HepG2 (cell line): Measurements from ENCODE around the gene SPPL3. TPM values are rescaled to one million over a fixed set of nuclear protein-coding genes. Genes with fewer than 3 reads are reported as not detected.

Source experiments
- ATF1 ChIP-seq: IDR thresholded peaks from 2 replicates; pipeline ENCODE4 v1.6.1; 2016; ENCODE audit warnings: mild to moderate bottlenecking, control low read depth
- LCORL ChIP-seq, 2 experiments: fragments of 450-650 bp in 1 of 2; sonication (generic) in 1 of 2; formaldehyde crosslinking in 1 of 2; IDR thresholded peaks; 2 replicates each; pipeline versions ENCODE4 v1.5.0 to v1.6.1; 2017 to 2020; ENCODE audit warnings: antibody characterized with exemption in 1 of 2, missing genetic modification reagents in 1 of 2
- MTF2 ChIP-seq: sonication (generic); formaldehyde crosslinking; IDR thresholded peaks from 2 replicates; pipeline ENCODE4 v1.5.0; 2020; ENCODE audit warnings: missing genetic modification reagents, borderline replicate concordance
- NR2F6 ChIP-seq, 2 experiments: IDR thresholded peaks; 2 replicates each; pipeline ENCODE4 v1.6.1; 2016; ENCODE audit warnings: antibody characterized with exemption in 1 of 2, mild to moderate bottlenecking in 1 of 2
- PITX1 ChIP-seq: sonication (generic); formaldehyde crosslinking; IDR thresholded peaks from 2 replicates; pipeline ENCODE4 v1.5.1; 2020; ENCODE audit warnings: mild to moderate bottlenecking, missing genetic modification reagents
- SMC3 ChIP-seq: IDR thresholded peaks from 2 replicates; pipeline ENCODE4 v1.6.1; 2011; ENCODE audit warnings: low read length, improper control_type of control experiment
- STAG1 ChIP-seq: sonication (generic); formaldehyde crosslinking; IDR thresholded peaks from 2 replicates; pipeline ENCODE4 v1.4.0; 2020; ENCODE audit warnings: missing genetic modification reagents
- ZNF629 ChIP-seq: sonication (generic); formaldehyde crosslinking; conservative IDR thresholded peaks from 2 replicates; pipeline ENCODE4 v1.5.0; 2020; ENCODE audit warnings: missing genetic modification reagents
- polyA plus RNA-seq, 8 experiments: library from polyadenylated mRNA; depleted of rRNA in 3 of 8; stranded (reverse) in 7 of 8; unstranded in 1 of 8; fragments of >200 nt; fragmentation: Illumina TruSeq in 4 of 8; extraction: Trizol in 4 of 8; gene quantifications; 2 replicates each; pipeline versions ENCODE4 v1.2.1 to v1.2.3, GENCODE V29; 2011 to 2016; ENCODE audit warnings: low read depth in 4 of 8, missing spikeins in 1 of 8, mixed read lengths in 1 of 8; ENCODE audit not compliant: insufficient read depth in 1 of 8
- total RNA-seq, 5 experiments: library from RNA; depleted of rRNA; stranded (reverse); fragments of >200 nt; fragmentation: Illumina TruSeq; extraction: Trizol; gene quantifications; 2 replicates each; pipeline ENCODE4 v1.2.3, GENCODE V29; 2016; ENCODE audit warnings: low read depth in 1 of 5
- TF ChIP-seq, protein P1 (sequence below), 2 experiments: fragments of 450-650 bp in 1 of 2; sonication (generic) in 1 of 2; formaldehyde crosslinking; IDR thresholded peaks; 2 replicates each; pipeline versions ENCODE4 v1.5.0 to v1.8.0; 2020 to 2022; ENCODE audit warnings: mild to moderate bottlenecking in 1 of 2, missing genetic modification reagents in 1 of 2
- TF ChIP-seq, protein P2 (sequence below): sonication (generic); formaldehyde crosslinking; IDR thresholded peaks from 2 replicates; pipeline ENCODE4 v1.4.0; 2020; ENCODE audit warnings: low read depth, missing genetic modification reagents
- TF ChIP-seq, protein P3 (sequence below): sonication (generic); formaldehyde crosslinking; IDR thresholded peaks from 2 replicates; pipeline ENCODE4 v1.8.0; 2022; ENCODE audit warnings: missing genetic modification reagents, mild to moderate bottlenecking, borderline replicate concordance
- TF ChIP-seq, protein P4 (sequence below): sonication (generic); formaldehyde crosslinking; IDR thresholded peaks from 2 replicates; pipeline ENCODE4 v1.5.0; 2020; ENCODE audit warnings: mild to moderate bottlenecking, missing genetic modification reagents, moderate library complexity

SPPL3 gene
- total and polyA plus RNA-seq, 2 of the 13 experiments (the other 11 are each of a cell fraction or from before 2014, with no cell fraction given) = 8.9 to 9.1 TPM

DNA sequence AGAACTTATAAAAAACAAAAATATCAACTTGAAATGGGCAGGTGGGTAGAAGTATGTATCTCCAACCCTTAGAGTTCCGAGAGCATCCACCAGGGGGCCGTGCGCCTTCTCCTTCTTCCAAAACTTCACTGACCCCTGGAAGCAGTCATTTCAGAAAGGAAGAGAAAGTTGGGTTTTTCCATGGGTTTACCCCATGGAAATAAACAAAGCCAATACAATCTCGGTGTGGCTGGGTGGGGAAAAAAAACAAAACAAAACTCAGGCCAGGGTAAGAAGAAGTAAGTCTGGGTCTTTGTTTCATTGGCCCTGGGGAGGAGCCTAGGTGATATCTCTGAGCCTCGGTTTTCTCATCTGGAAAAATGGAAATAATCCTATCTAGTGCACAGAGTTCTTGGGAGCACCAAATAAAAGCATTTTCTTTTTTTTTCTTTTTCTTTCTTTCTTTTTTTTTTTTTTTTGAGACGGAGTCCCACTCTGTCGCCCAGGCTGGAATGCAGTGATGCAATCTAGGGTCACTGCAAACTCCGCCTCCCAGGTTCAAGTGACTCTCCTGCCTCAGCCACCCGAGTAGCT lies 40.6 kb upstream of the SPPL3 start (continued):
- TF ChIP-seq, protein P1, sequence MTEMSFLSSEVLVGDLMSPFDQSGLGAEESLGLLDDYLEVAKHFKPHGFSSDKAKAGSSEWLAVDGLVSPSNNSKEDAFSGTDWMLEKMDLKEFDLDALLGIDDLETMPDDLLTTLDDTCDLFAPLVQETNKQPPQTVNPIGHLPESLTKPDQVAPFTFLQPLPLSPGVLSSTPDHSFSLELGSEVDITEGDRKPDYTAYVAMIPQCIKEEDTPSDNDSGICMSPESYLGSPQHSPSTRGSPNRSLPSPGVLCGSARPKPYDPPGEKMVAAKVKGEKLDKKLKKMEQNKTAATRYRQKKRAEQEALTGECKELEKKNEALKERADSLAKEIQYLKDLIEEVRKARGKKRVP (CRISPR knock-in tag; IDR thresholded peaks at IDR 0.05) = peak in 1 of 2 experiments; percentile 80; a peak in 2 of 4 replicates
- TF ChIP-seq, protein P2, sequence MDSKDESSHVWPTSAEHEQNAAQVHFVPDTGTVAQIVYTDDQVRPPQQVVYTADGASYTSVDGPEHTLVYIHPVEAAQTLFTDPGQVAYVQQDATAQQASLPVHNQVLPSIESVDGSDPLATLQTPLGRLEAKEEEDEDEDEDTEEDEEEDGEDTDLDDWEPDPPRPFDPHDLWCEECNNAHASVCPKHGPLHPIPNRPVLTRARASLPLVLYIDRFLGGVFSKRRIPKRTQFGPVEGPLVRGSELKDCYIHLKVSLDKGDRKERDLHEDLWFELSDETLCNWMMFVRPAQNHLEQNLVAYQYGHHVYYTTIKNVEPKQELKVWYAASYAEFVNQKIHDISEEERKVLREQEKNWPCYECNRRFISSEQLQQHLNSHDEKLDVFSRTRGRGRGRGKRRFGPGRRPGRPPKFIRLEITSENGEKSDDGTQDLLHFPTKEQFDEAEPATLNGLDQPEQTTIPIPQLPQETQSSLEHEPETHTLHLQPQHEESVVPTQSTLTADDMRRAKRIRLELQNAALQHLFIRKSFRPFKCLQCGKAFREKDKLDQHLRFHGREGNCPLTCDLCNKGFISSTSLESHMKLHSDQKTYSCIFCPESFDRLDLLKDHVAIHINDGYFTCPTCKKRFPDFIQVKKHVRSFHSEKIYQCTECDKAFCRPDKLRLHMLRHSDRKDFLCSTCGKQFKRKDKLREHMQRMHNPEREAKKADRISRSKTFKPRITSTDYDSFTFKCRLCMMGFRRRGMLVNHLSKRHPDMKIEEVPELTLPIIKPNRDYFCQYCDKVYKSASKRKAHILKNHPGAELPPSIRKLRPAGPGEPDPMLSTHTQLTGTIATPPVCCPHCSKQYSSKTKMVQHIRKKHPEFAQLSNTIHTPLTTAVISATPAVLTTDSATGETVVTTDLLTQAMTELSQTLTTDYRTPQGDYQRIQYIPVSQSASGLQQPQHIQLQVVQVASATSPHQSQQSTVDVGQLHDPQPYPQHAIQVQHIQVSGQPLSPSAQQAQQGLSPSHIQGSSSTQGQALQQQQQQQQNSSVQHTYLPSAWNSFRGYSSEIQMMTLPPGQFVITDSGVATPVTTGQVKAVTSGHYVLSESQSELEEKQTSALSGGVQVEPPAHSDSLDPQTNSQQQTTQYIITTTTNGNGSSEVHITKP (CRISPR knock-in tag) = no peak
- TF ChIP-seq PITX1 (CRISPR knock-in tag) = no peak
- TF ChIP-seq, protein P3, sequence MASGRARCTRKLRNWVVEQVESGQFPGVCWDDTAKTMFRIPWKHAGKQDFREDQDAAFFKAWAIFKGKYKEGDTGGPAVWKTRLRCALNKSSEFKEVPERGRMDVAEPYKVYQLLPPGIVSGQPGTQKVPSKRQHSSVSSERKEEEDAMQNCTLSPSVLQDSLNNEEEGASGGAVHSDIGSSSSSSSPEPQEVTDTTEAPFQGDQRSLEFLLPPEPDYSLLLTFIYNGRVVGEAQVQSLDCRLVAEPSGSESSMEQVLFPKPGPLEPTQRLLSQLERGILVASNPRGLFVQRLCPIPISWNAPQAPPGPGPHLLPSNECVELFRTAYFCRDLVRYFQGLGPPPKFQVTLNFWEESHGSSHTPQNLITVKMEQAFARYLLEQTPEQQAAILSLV (CRISPR knock-in tag) = no peak
- TF ChIP-seq NR2F6 (IDR thresholded peaks at IDR 0.05) = peak; percentile 51; the same call in 1 of the 2 replicates
- no peak for TF ChIP-seq NR2F6 (CRISPR knock-in tag; IDR thresholded peaks at IDR 0.05)
- no peak for TF ChIP-seq ATF1 (CRISPR knock-in tag)
- no peak for TF ChIP-seq MTF2 (CRISPR knock-in tag)
- TF ChIP-seq, protein P4, sequence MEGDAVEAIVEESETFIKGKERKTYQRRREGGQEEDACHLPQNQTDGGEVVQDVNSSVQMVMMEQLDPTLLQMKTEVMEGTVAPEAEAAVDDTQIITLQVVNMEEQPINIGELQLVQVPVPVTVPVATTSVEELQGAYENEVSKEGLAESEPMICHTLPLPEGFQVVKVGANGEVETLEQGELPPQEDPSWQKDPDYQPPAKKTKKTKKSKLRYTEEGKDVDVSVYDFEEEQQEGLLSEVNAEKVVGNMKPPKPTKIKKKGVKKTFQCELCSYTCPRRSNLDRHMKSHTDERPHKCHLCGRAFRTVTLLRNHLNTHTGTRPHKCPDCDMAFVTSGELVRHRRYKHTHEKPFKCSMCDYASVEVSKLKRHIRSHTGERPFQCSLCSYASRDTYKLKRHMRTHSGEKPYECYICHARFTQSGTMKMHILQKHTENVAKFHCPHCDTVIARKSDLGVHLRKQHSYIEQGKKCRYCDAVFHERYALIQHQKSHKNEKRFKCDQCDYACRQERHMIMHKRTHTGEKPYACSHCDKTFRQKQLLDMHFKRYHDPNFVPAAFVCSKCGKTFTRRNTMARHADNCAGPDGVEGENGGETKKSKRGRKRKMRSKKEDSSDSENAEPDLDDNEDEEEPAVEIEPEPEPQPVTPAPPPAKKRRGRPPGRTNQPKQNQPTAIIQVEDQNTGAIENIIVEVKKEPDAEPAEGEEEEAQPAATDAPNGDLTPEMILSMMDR (CRISPR knock-in tag) = peak; percentile 68
- peak; percentile 35 for TF ChIP-seq ZNF629 (CRISPR knock-in tag)
- no peak for TF ChIP-seq LCORL (IDR thresholded peaks at IDR 0.05)
- peak; percentile 24; the same call in 1 of the 2 replicates for TF ChIP-seq LCORL (CRISPR knock-in tag; IDR thresholded peaks at IDR 0.05)
- TF ChIP-seq STAG1 (CRISPR knock-in tag) = peak; percentile 58
- peak; percentile 72 for TF ChIP-seq SMC3
